GM23338 (cell line): ENCODE results near the gene DOCK10. TPM values are rescaled to one million over a fixed set of nuclear protein-coding genes. Genes with fewer than 3 reads are reported as not detected.

Experiments
- ATAC-seq: fragments of 200-7000 bp; cut with Tn5 transposase; 3 replicates; pipeline ENCODE4 v1.9.1; 2020
- DNase-seq: peaks from one replicate; pipeline ENCODE4 v3.0.0-alpha.2; 2015; ENCODE audit warnings: low spot score
- H2AFZ ChIP-seq: fragments of 200-600 bp; sonication (generic); 2 replicates; pipeline ENCODE4 v1.8.0; 2016; ENCODE audit warnings: antibody characterized with exemption, mild to moderate bottlenecking, moderate library complexity
- H3F3A ChIP-seq: fragments of 200-600 bp; sonication (generic); replicated peaks from 2 replicates; pipeline ENCODE4 v1.8.0; 2017; ENCODE audit warnings: antibody characterized with exemption, mixed run types, low read depth
- H3K27ac ChIP-seq: fragments of 200-600 bp; sonication (generic); 2 replicates; pipeline ENCODE4 v1.6.1; 2016; ENCODE audit warnings: low read depth
- H3K27me3 ChIP-seq: fragments of 200-600 bp; sonication (generic); 2 replicates; pipeline ENCODE4 v1.8.0; 2016; ENCODE audit warnings: mild to moderate bottlenecking, mixed run types, moderate library complexity; ENCODE audit not compliant: insufficient read depth
- H3K36me3 ChIP-seq: fragments of 200-600 bp; sonication (generic); 2 replicates; pipeline ENCODE4 v1.8.0; 2016; ENCODE audit warnings: mild to moderate bottlenecking; ENCODE audit not compliant: insufficient read depth
- H3K4me1 ChIP-seq: fragments of 200-600 bp; sonication (generic); 2 replicates; pipeline ENCODE4 v1.8.0; 2016; ENCODE audit warnings: mild to moderate bottlenecking, moderate library complexity; ENCODE audit not compliant: insufficient read depth
- H3K4me2 ChIP-seq: fragments of 200-600 bp; sonication (generic); 2 replicates; pipeline ENCODE4 v1.7.1; 2017; ENCODE audit warnings: mixed run types
- H3K4me3 ChIP-seq: fragments of 200-600 bp; sonication (generic); 2 replicates; pipeline ENCODE4 v1.6.1; 2016; ENCODE audit warnings: mixed run types
- H3K79me2 ChIP-seq: fragments of 200-600 bp; sonication (generic); replicated peaks from 2 replicates; pipeline ENCODE4 v1.8.0; 2017; ENCODE audit warnings: mild to moderate bottlenecking; ENCODE audit not compliant: insufficient read depth
- H3K9me2 ChIP-seq: fragments of 200-600 bp; sonication (generic); 2 replicates; pipeline ENCODE4 v1.8.0; 2017; ENCODE audit not compliant: insufficient read depth
- H4K20me1 ChIP-seq: fragments of 200-600 bp; sonication (generic); replicated peaks from 2 replicates; pipeline ENCODE4 v1.8.0; 2017; ENCODE audit warnings: mild to moderate bottlenecking; ENCODE audit not compliant: insufficient read depth
- H3K27ac Mint-ChIP-seq: 2 replicates; pipeline ENCODE4 v1.8.0; 2020; ENCODE audit warnings: inconsistent platforms, mild to moderate bottlenecking, moderate library complexity, mixed read lengths
- H3K27me3 Mint-ChIP-seq: 3 replicates; pipeline ENCODE4 v1.8.0; 2022; ENCODE audit warnings: low read depth, mild to moderate bottlenecking, moderate library complexity, mixed read lengths, inconsistent platforms; ENCODE audit not compliant: insufficient read depth, poor library complexity
- H3K36me3 Mint-ChIP-seq: 3 replicates; pipeline ENCODE4 v1.8.0; 2021; ENCODE audit warnings: low read depth, mild to moderate bottlenecking, inconsistent platforms, moderate library complexity, mixed read lengths
- H3K4me1 Mint-ChIP-seq: 3 replicates; pipeline ENCODE4 v1.8.0; 2020; ENCODE audit warnings: mild to moderate bottlenecking, inconsistent platforms, mixed read lengths
- H3K4me3 Mint-ChIP-seq: 3 replicates; pipeline ENCODE4 v1.8.0; 2021; ENCODE audit warnings: moderate library complexity, mild to moderate bottlenecking, inconsistent platforms, mixed read lengths
- H3K9me3 Mint-ChIP-seq: 3 replicates; pipeline ENCODE4 v1.8.0; 2020; ENCODE audit warnings: moderate library complexity, mild to moderate bottlenecking, inconsistent platforms, mixed read lengths
- CREB1 ChIP-seq: fragments of 250-450 bp; sonication (Bioruptor Pico); IDR thresholded peaks from 2 replicates; pipeline ENCODE4 v1.5.0; 2020; ENCODE audit warnings: low read depth, mild to moderate bottlenecking, moderate library complexity
- EZH2 ChIP-seq: fragments of 200-600 bp; sonication (generic); IDR thresholded peaks from one replicate; pipeline ENCODE4 v1.8.0; 2017; ENCODE audit warnings: antibody characterized with exemption, mild to moderate bottlenecking, low read depth; ENCODE audit not compliant: unreplicated experiment
- JUNB ChIP-seq: IDR thresholded peaks from one replicate; pipeline ENCODE4 v1.6.1; 2016; ENCODE audit warnings: antibody characterized with exemption; ENCODE audit not compliant: unreplicated experiment
- NANOG ChIP-seq: IDR thresholded peaks from 2 replicates; pipeline ENCODE4 v1.6.1; 2016; ENCODE audit warnings: antibody characterized with exemption, borderline replicate concordance
- POLR2AphosphoS5 ChIP-seq: IDR thresholded peaks from 2 replicates; pipeline ENCODE4 v1.6.1; 2016; ENCODE audit warnings: antibody characterized with exemption, low read depth
- ZNF114 ChIP-seq: fragments of 250-450 bp; sonication (Bioruptor Pico); IDR thresholded peaks from 2 replicates; pipeline ENCODE4 v1.5.0; 2020; ENCODE audit warnings: mild to moderate bottlenecking, moderate library complexity
- ZNF331 ChIP-seq: fragments of 250-450 bp; sonication (Bioruptor Pico); IDR thresholded peaks from 2 replicates; pipeline ENCODE4 v1.5.0; 2020; ENCODE audit warnings: low read depth, mild to moderate bottlenecking, moderate library complexity
- polyA plus RNA-seq: library from polyadenylated mRNA; unstranded; fragments of >200 nt; fragmentation: Nextera tagmentation; extraction: Ambion mirVana; gene quantifications from 2 replicates; pipeline ENCODE4 v1.2.1, GENCODE V29; 2016
- total RNA-seq: library from RNA; depleted of rRNA; stranded (reverse); fragments of >200 nt; shearing (Covaris generic); gene quantifications from 2 replicates; pipeline ENCODE4 v1.2.3, GENCODE V29; 2014
- TF ChIP-seq, protein P1 (sequence below): IDR thresholded peaks from one replicate; pipeline ENCODE4 v1.6.1; 2018; ENCODE audit warnings: antibody characterized with exemption; ENCODE audit not compliant: unreplicated experiment
- TF ChIP-seq, protein P2 (sequence below): IDR thresholded peaks from 2 replicates; pipeline ENCODE4 v1.6.1; 2016; ENCODE audit warnings: antibody characterized with exemption
- TF ChIP-seq, protein P3 (sequence below), 2 experiments: fragments of 200-600 bp in 1 of 2; sonication (generic) in 1 of 2; conservative IDR thresholded peaks; 2 replicates each; pipeline versions ENCODE4 v1.5.1 to v1.6.1; 2016 to 2017; ENCODE audit warnings: antibody characterized with exemption in 2 of 2, low read depth in 2 of 2, mild to moderate bottlenecking in 2 of 2, moderate library complexity in 1 of 2
- TF ChIP-seq, protein P4 (sequence below): fragments of 250-450 bp; sonication (Bioruptor Pico); IDR thresholded peaks from 2 replicates; pipeline ENCODE4 v1.5.0; 2020; ENCODE audit warnings: mild to moderate bottlenecking, moderate library complexity

Gene DOCK10
- total and polyA plus RNA-seq, 2 experiments from 2014 or later: 1.0 to 1.7 TPM

DNA sequence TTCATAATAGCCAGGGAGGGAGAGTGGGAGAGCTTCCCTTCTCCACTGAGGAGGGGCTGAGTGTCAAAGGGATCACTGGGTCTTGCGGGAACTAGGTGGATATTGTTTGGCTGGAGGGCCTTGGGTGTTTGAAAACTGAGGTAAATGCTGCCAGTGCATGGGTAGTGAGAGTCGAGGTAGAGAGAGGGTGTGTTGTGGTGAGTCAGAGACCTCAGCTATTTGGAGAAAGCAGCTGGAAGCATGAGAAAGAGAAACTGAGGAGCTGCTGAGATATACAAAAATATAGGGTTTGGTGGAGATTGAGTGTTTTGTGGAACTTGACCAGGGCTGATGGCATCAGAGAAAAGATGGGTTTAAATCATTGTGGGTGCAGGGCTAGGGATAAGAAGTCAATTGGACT, 199.1 kb downstream of the DOCK10 start:
- no peaks in the 10 kb centered on the region for H3K9me2 ChIP-seq
- no peaks in the 10 kb centered on the region for H3F3A ChIP-seq
- 0 out of 3 replicates have a peak, but pooled peaks cover 5% of the 10 kb centered on the region for H3K9me3 Mint-ChIP-seq
- no peaks in the 10 kb centered on the region for H3K4me1 Mint-ChIP-seq
- no peak overlapping the region for H2AFZ ChIP-seq
- ATAC-seq (no peak), DNase-seq (no peak)
- H3K4me1 ChIP-seq: no peaks in the 10 kb centered on the region
- H3K27ac Mint-ChIP-seq: no peak overlapping the region
- TF ChIP-seq, protein P1, sequence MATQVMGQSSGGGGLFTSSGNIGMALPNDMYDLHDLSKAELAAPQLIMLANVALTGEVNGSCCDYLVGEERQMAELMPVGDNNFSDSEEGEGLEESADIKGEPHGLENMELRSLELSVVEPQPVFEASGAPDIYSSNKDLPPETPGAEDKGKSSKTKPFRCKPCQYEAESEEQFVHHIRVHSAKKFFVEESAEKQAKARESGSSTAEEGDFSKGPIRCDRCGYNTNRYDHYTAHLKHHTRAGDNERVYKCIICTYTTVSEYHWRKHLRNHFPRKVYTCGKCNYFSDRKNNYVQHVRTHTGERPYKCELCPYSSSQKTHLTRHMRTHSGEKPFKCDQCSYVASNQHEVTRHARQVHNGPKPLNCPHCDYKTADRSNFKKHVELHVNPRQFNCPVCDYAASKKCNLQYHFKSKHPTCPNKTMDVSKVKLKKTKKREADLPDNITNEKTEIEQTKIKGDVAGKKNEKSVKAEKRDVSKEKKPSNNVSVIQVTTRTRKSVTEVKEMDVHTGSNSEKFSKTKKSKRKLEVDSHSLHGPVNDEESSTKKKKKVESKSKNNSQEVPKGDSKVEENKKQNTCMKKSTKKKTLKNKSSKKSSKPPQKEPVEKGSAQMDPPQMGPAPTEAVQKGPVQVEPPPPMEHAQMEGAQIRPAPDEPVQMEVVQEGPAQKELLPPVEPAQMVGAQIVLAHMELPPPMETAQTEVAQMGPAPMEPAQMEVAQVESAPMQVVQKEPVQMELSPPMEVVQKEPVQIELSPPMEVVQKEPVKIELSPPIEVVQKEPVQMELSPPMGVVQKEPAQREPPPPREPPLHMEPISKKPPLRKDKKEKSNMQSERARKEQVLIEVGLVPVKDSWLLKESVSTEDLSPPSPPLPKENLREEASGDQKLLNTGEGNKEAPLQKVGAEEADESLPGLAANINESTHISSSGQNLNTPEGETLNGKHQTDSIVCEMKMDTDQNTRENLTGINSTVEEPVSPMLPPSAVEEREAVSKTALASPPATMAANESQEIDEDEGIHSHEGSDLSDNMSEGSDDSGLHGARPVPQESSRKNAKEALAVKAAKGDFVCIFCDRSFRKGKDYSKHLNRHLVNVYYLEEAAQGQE: no peak
- TF ChIP-seq POLR2AphosphoS5 (no peak), ZNF114 (CRISPR knock-in tag) (no peak), CREB1 (CRISPR knock-in tag) (no peak), EZH2 (no peak), NANOG (no peak), ZNF331 (CRISPR knock-in tag) (no peak), JUNB (no peak)
- TF ChIP-seq, protein P2, sequence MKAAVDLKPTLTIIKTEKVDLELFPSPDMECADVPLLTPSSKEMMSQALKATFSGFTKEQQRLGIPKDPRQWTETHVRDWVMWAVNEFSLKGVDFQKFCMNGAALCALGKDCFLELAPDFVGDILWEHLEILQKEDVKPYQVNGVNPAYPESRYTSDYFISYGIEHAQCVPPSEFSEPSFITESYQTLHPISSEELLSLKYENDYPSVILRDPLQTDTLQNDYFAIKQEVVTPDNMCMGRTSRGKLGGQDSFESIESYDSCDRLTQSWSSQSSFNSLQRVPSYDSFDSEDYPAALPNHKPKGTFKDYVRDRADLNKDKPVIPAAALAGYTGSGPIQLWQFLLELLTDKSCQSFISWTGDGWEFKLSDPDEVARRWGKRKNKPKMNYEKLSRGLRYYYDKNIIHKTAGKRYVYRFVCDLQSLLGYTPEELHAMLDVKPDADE: no peak
- TF ChIP-seq, protein P3, sequence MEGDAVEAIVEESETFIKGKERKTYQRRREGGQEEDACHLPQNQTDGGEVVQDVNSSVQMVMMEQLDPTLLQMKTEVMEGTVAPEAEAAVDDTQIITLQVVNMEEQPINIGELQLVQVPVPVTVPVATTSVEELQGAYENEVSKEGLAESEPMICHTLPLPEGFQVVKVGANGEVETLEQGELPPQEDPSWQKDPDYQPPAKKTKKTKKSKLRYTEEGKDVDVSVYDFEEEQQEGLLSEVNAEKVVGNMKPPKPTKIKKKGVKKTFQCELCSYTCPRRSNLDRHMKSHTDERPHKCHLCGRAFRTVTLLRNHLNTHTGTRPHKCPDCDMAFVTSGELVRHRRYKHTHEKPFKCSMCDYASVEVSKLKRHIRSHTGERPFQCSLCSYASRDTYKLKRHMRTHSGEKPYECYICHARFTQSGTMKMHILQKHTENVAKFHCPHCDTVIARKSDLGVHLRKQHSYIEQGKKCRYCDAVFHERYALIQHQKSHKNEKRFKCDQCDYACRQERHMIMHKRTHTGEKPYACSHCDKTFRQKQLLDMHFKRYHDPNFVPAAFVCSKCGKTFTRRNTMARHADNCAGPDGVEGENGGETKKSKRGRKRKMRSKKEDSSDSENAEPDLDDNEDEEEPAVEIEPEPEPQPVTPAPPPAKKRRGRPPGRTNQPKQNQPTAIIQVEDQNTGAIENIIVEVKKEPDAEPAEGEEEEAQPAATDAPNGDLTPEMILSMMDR (conservative IDR thresholded peaks at IDR 0.05; ENCODE audit: low read depth in 2 of 2): no peak
- H3K4me2 ChIP-seq: no peak overlapping the region
- H3K36me3 ChIP-seq: no peaks in the 10 kb centered on the region
- no peaks in the 10 kb centered on the region for H3K36me3 Mint-ChIP-seq
- no peak overlapping the region for H3K27ac ChIP-seq
- no peaks in the 10 kb centered on the region for H3K79me2 ChIP-seq
- H3K27me3 ChIP-seq: no peaks in the 10 kb centered on the region
- H4K20me1 ChIP-seq: no peaks in the 10 kb centered on the region
- no peak overlapping the region for H3K4me3 Mint-ChIP-seq
- H3K4me3 ChIP-seq: no peak overlapping the region
- H3K27me3 Mint-ChIP-seq: peaks cover 2% of the 10 kb centered on the region

DNA sequence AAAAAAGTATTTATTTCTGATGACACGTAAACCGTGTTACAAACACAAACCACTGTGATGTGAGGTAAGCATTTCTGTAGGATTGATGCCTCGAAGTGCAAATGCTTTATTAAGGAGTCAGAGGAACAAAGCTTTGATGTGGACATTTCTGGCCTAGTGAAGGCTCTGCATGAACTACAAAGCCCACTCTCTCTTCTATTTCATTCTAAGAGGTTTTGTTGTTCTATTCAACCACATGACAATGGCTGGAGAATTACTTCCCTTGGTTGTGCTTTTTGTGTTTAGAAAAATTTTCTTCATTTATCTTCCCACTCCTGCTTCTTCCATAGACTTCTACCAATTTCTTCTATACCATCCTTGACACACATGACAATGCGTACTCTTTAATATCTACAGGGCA, 200.4 kb downstream of the DOCK10 start:
- no peaks in the 10 kb centered on the region for H3F3A ChIP-seq
- no peak overlapping the region for H3K27ac Mint-ChIP-seq
- no peaks in the 10 kb centered on the region for H3K4me1 ChIP-seq
- H3K9me2 ChIP-seq: no peaks in the 10 kb centered on the region
- no peak overlapping the region for H3K4me2 ChIP-seq
- H3K36me3 Mint-ChIP-seq: no peaks in the 10 kb centered on the region
- no peaks in the 10 kb centered on the region for H3K27me3 Mint-ChIP-seq
- H3K4me3 ChIP-seq: no peak overlapping the region
- no peak overlapping the region for H3K27ac ChIP-seq
- ATAC-seq: no peak
- no peak for DNase-seq
- H3K79me2 ChIP-seq: no peaks in the 10 kb centered on the region
- 0 out of 3 replicates have a peak, but pooled peaks cover 5% of the 10 kb centered on the region for H3K9me3 Mint-ChIP-seq
- H3K4me3 Mint-ChIP-seq: no peak overlapping the region
- no peak overlapping the region for H2AFZ ChIP-seq
- no peaks in the 10 kb centered on the region for H3K36me3 ChIP-seq
- H4K20me1 ChIP-seq: no peaks in the 10 kb centered on the region
- no peaks in the 10 kb centered on the region for H3K4me1 Mint-ChIP-seq
- no peaks in the 10 kb centered on the region for H3K27me3 ChIP-seq
- TF ChIP-seq CREB1 (CRISPR knock-in tag): no peak
- TF ChIP-seq, protein P4, sequence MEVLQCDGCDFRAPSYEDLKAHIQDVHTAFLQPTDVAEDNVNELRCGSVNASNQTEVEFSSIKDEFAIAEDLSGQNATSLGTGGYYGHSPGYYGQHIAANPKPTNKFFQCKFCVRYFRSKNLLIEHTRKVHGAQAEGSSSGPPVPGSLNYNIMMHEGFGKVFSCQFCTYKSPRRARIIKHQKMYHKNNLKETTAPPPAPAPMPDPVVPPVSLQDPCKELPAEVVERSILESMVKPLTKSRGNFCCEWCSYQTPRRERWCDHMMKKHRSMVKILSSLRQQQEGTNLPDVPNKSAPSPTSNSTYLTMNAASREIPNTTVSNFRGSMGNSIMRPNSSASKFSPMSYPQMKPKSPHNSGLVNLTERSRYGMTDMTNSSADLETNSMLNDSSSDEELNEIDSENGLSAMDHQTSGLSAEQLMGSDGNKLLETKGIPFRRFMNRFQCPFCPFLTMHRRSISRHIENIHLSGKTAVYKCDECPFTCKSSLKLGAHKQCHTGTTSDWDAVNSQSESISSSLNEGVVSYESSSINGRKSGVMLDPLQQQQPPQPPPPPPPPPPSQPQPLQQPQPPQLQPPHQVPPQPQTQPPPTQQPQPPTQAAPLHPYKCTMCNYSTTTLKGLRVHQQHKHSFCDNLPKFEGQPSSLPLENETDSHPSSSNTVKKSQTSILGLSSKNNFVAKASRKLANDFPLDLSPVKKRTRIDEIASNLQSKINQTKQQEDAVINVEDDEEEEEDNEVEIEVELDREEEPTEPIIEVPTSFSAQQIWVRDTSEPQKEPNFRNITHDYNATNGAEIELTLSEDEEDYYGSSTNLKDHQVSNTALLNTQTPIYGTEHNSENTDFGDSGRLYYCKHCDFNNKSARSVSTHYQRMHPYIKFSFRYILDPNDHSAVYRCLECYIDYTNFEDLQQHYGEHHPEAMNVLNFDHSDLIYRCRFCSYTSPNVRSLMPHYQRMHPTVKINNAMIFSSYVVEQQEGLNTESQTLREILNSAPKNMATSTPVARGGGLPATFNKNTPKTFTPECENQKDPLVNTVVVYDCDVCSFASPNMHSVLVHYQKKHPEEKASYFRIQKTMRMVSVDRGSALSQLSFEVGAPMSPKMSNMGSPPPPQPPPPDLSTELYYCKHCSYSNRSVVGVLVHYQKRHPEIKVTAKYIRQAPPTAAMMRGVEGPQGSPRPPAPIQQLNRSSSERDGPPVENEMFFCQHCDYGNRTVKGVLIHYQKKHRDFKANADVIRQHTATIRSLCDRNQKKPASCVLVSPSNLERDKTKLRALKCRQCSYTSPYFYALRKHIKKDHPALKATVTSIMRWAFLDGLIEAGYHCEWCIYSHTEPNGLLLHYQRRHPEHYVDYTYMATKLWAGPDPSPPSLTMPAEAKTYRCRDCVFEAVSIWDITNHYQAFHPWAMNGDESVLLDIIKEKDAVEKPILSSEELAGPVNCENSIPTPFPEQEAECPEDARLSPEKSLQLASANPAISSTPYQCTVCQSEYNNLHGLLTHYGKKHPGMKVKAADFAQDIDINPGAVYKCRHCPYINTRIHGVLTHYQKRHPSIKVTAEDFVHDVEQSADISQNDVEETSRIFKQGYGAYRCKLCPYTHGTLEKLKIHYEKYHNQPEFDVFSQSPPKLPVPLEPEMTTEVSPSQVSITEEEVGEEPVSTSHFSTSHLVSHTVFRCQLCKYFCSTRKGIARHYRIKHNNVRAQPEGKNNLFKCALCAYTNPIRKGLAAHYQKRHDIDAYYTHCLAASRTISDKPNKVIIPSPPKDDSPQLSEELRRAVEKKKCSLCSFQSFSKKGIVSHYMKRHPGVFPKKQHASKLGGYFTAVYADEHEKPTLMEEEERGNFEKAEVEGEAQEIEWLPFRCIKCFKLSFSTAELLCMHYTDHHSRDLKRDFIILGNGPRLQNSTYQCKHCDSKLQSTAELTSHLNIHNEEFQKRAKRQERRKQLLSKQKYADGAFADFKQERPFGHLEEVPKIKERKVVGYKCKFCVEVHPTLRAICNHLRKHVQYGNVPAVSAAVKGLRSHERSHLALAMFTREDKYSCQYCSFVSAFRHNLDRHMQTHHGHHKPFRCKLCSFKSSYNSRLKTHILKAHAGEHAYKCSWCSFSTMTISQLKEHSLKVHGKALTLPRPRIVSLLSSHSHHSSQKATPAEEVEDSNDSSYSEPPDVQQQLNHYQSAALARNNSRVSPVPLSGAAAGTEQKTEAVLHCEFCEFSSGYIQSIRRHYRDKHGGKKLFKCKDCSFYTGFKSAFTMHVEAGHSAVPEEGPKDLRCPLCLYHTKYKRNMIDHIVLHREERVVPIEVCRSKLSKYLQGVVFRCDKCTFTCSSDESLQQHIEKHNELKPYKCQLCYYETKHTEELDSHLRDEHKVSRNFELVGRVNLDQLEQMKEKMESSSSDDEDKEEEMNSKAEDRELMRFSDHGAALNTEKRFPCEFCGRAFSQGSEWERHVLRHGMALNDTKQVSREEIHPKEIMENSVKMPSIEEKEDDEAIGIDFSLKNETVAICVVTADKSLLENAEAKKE (CRISPR knock-in tag): no peak
